DND-41 (cell line): ENCODE measurements around the gene TMOD2.

Experiments
- EZH2 ChIP-seq: IDR thresholded peaks from 3 replicates; pipeline ENCODE4 v1.6.1; 2012; ENCODE audit warnings: borderline replicate concordance, low read depth, mild to moderate bottlenecking, moderate library complexity, low read length, inconsistent platforms; ENCODE audit not compliant: severe bottlenecking
- TF ChIP-seq, protein P1 (sequence below): IDR thresholded peaks from 2 replicates; pipeline ENCODE4 v1.5.1; 2012; ENCODE audit warnings: borderline replicate concordance, low read length, moderate library complexity, mild to moderate bottlenecking; ENCODE audit not compliant: poor library complexity, severe bottlenecking; ENCODE audit errors: extremely low read depth

GRCh38 chr15:51798281-51798680 is 46.9 kb downstream of the TMOD2 start:
- TF ChIP-seq, protein P1, sequence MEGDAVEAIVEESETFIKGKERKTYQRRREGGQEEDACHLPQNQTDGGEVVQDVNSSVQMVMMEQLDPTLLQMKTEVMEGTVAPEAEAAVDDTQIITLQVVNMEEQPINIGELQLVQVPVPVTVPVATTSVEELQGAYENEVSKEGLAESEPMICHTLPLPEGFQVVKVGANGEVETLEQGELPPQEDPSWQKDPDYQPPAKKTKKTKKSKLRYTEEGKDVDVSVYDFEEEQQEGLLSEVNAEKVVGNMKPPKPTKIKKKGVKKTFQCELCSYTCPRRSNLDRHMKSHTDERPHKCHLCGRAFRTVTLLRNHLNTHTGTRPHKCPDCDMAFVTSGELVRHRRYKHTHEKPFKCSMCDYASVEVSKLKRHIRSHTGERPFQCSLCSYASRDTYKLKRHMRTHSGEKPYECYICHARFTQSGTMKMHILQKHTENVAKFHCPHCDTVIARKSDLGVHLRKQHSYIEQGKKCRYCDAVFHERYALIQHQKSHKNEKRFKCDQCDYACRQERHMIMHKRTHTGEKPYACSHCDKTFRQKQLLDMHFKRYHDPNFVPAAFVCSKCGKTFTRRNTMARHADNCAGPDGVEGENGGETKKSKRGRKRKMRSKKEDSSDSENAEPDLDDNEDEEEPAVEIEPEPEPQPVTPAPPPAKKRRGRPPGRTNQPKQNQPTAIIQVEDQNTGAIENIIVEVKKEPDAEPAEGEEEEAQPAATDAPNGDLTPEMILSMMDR, result no peak
- no peak for TF ChIP-seq EZH2
